ENCODE measurements around the gene PKDCC. TPM values are rescaled to one million over a fixed set of nuclear protein-coding genes. Genes with fewer than 3 reads are reported as not detected.

Gene PKDCC
- polyA plus RNA-seq, 1 donor from 2014 or later, result not detected

DNA sequence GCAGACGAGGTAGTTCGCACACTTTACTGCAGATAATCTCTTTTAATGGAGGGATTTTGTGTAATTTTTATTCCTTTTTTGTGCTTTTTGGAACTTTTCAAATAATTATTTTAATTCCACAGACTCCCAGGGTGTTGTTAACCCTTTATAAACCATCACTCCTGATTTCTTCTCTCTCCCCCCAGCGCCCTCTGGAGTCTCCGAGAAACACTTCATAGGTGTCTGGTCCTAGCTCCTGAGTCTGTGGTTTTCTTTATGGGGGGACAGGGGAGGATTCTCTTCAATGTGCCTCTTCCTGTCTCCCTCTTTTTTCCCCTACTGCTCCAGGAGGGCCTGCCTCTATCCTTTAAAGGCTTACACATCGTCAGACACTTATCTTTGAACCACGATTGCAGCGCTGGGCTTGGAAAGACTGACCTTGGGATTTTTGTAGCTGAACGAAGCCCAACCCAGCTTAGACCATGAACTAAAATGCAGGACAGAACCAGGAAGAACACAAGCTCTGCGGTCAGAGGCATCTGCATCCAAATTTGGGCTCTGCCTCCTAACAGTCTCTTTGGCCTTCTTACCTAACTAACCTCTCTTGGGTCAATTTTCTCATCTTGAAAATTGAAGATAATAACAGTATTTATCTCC, 7.1 kb upstream of the PKDCC start:
- Mint-ChIP-seq H3K27ac (no peak overlapping the region), H3K9me3 (no peaks in the 10 kb centered on the region), H3K4me3 (no peak overlapping the region), H3K36me3 (no peaks in the 10 kb centered on the region), H3K4me1 (no peaks in the 10 kb centered on the region), H3K27me3 (peaks cover 15% of the 10 kb centered on the region)

GRCh38 chr2:42041377-42042127, 6.3 kb upstream of the PKDCC start:
- Mint-ChIP-seq H3K36me3 (no peaks in the 10 kb centered on the region), H3K9me3 (no peaks in the 10 kb centered on the region), H3K27me3 (peaks cover 20% of the 10 kb centered on the region), H3K4me3 (no peak overlapping the region), H3K27ac (no peak overlapping the region), H3K4me1 (no peaks in the 10 kb centered on the region)

DNA sequence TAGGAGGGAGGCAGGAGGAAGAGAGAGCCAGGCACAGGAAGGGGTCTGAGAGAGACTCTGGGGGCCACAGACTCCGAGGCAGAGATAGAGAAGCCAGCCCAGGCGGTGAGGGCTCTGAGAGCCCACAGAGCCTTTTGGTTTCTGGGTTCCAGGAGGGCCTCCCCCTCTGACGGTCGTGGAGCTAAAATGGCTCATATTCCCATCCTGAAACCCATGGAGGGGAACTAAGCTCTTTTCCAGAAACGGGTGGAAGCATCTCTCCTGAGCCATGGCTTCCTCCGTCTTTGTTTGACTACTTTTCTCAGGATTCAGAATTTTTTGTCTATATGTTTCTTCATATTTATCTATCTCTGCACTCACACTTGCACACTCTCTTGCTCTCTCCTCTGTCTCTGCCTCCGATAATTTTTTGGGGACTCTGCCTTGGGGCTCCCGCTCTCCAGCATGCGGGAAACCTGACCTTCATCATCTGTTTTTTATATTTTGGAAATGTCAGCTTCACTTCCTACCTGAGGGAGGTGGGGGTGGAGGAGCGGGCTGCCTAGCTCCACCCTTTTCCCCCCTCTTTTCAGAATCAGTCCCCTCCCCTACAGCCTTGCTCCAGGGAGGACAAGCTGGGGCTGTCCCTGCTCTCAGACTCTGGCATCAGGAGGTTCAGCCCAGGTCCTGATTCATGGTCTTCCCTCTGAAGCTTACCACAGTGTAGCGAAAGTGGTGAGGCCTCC, 5.0 kb upstream of the PKDCC start:
- H3K27ac Mint-ChIP-seq, result no peak overlapping the region
- no peaks in the 10 kb centered on the region for H3K9me3 Mint-ChIP-seq
- peak overlapping the region in 1 of 4 donors; percentile 32 for H3K4me3 Mint-ChIP-seq
- no peaks in the 10 kb centered on the region for H3K36me3 Mint-ChIP-seq
- H3K4me1 Mint-ChIP-seq, result peaks cover 0 to 5% (median 1%) of the 10 kb centered on the region in 3 donors
- H3K27me3 Mint-ChIP-seq, result peaks cover 27% of the 10 kb centered on the region

GRCh38 chr2:42043789-42044394, 3.9 kb upstream of the PKDCC start:
- Mint-ChIP-seq H3K4me1 (peaks cover 0 to 5% (median 1%) of the 10 kb centered on the region in 3 donors), H3K9me3 (no peaks in the 10 kb centered on the region), H3K27me3 (peaks cover 32% of the 10 kb centered on the region), H3K36me3 (no peaks in the 10 kb centered on the region), H3K4me3 (no peak overlapping the region), H3K27ac (no peak overlapping the region)

DNA sequence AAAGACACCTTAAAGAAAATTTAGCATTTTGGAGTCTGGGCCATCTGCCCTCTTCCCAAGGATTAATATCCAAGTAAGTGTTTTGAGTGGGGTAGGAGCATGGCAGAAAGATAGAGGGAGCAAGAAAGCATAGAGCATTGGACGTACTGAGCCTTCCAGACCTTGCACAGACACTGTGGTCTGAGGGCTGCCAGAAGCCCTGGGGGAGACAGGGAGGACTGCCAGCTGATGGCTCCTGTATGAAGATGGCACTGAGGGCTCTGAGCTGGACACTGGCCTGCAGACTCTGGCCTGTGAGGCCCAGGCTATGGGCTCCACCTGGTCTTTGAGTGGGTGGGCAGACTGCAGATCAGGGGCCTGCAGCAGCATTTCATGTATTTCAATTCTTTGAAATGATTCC, 2.9 kb upstream of the PKDCC start:
- H3K36me3 Mint-ChIP-seq, result no peaks in the 10 kb centered on the region
- no peak overlapping the region for H3K27ac Mint-ChIP-seq
- peaks cover 0 to 5% (median 1%) of the 10 kb centered on the region in 3 donors for H3K4me1 Mint-ChIP-seq
- H3K27me3 Mint-ChIP-seq, result peaks cover 42% of the 10 kb centered on the region
- no peaks in the 10 kb centered on the region for H3K9me3 Mint-ChIP-seq
- H3K4me3 Mint-ChIP-seq, result peak overlapping the region in 1 of 4 donors; percentile 55

- Mint-ChIP-seq H3K9me3 (no peaks in the 10 kb centered on the region), H3K4me1 (peaks cover under 1 to 5% (median 1%) of the 10 kb centered on the region in 3 donors), H3K4me3 (peak overlapping the region in 1 of 4 donors; percentile 55), H3K36me3 (no peaks in the 10 kb centered on the region), H3K27me3 (peaks cover 44% of the 10 kb centered on the region), H3K27ac (no peak overlapping the region)
Measured at GRCh38 chr2:42045352-42045751, 2.5 kb upstream of the PKDCC start.

DNA sequence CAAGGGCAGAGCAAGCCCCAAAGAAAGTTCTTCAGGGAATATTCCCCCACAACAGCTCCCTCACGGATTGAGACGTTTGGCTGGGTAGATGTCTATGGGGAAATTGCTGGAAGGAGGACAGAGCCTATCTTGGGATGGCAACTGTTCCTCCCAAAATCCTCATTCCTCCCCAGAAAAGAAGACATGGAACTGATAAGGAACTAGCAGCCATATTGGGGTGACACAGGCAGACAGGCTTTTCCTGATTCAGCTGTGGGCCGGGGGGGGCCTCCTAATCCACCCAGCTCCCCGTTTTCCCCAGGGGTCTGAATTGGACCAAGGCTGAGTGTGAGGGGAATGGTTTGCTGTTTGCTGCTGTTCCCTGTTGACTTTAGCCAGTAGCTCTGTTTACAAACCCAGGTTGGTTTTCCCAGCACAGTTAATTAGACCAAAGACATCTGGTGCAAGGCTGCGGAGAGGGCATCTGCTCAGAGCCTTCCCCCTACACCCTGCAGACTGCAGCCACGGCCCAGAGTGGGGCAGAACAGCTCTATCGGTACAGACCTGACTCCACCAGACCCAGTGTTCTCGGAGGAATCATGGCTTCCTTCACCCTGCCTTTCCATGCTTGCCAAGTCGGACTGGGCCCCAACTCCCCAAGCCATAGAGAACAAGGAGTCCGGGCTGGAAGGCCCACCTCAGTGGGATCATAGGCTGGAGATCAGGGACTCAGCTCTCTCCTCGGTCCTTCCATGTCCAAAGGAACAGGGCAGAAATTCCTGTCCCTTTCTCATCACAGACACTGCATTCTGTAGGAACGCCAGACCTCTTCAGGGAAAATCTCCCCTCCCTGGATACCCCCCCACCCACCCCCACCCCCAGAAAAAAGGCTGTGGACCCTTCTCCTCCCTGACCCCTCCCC, 1.7 kb upstream of the PKDCC start:
- H3K4me3 Mint-ChIP-seq, result peak overlapping the region; percentile 25 to 70 (median 52)
- peaks cover 1 to 5% (median 2%) of the 10 kb centered on the region in 3 donors for H3K4me1 Mint-ChIP-seq
- peak overlapping the region in 1 of 3 donors; percentile 40 for H3K27ac Mint-ChIP-seq
- peaks cover 49% of the 10 kb centered on the region for H3K27me3 Mint-ChIP-seq
- H3K36me3 Mint-ChIP-seq, result no peaks in the 10 kb centered on the region
- H3K9me3 Mint-ChIP-seq, result no peaks in the 10 kb centered on the region

DNA sequence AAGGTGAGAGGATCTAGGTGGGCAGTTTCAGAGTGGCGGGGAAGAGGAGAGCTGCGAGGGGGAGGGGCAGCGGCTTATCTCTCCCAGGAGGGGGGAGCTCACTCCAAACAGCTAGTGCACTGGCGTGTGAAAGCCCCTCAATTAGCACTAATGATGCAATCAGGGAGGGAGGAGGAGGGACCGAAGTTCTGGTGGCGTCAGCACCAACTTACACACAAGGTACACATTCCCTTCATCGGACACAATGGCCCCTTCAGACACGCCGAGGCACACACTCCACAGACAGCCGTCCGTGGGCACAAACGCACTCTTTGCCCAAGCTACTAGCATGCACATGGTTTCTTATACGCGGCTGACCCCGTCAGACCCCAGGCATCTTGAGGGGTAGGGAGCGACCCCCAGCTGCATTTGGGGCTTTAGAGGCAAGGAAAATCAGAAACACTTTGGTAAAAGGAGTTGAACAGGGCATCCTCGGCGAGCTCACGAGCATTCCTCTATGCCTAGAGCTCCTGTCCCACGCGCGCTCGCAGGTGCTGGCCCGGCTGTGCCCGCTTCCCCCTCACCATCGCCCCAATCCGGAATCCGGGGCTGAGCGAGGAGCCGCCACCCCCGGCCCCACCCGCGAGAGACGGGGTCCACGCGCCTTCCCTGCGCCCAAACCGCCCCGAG, 868 bp upstream of the PKDCC start:
- Mint-ChIP-seq H3K27ac (no peak overlapping the region), H3K4me3 (peak overlapping the region; percentile 57 to 82 (median 72)), H3K27me3 (peaks cover 46% of the 10 kb centered on the region), H3K9me3 (no peaks in the 10 kb centered on the region), H3K36me3 (no peaks in the 10 kb centered on the region), H3K4me1 (peaks cover 1 to 5% (median 2%) of the 10 kb centered on the region in 3 donors)

DNA sequence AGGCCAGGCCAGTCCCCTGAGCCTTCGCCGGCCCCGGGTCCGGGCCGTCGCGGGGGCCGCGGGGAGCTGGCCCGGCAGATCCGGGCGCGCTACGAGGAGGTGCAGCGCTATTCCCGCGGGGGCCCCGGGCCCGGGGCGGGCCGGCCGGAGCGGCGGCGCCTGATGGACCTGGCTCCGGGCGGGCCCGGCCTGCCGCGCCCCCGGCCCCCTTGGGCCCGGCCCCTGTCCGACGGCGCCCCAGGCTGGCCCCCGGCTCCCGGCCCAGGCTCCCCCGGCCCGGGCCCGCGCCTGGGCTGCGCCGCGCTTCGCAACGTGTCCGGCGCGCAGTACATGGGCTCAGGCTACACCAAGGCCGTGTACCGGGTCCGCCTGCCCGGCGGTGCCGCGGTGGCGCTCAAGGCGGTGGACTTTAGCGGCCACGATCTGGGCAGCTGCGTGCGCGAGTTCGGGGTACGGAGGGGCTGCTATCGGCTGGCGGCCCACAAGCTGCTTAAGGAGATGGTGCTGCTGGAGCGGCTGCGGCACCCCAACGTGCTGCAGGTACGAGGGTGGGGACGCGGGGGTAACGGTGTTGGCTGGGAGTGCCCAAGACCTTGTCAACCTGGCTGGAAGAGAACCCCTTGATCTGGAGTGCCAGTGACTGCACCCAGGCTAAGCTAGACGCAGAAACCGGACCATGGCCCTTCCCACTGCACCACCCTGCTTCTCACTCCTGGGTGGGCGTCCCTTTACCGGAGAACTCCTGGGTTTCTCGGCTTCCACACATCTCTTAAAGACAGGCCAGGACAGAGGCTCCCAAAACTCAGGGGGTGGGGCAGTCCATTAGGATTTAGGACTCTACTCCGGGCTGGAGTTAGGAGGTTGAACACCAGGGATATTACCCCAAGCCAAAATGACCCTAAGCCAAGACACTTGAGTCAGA, 739 bp downstream of the PKDCC start:
- no peaks in the 10 kb centered on the region for H3K36me3 Mint-ChIP-seq
- peak overlapping the region; percentile 47 to 72 (median 68) for H3K4me3 Mint-ChIP-seq
- H3K4me1 Mint-ChIP-seq, result peaks cover 1 to 5% (median 2%) of the 10 kb centered on the region in 3 donors
- H3K9me3 Mint-ChIP-seq, result no peaks in the 10 kb centered on the region
- no peak overlapping the region for H3K27ac Mint-ChIP-seq
- H3K27me3 Mint-ChIP-seq, result peaks cover 41% of the 10 kb centered on the region

GRCh38 chr2:42049221-42050009, 1.6 kb downstream of the PKDCC start:
- H3K9me3 Mint-ChIP-seq, result no peaks in the 10 kb centered on the region
- no peak overlapping the region for H3K27ac Mint-ChIP-seq
- no peaks in the 10 kb centered on the region for H3K36me3 Mint-ChIP-seq
- peak overlapping the region in 3 of 4 donors; percentile 30 to 70 (median 66) for H3K4me3 Mint-ChIP-seq
- peaks cover 45% of the 10 kb centered on the region for H3K27me3 Mint-ChIP-seq
- peaks cover 1 to 5% (median 2%) of the 10 kb centered on the region in 3 donors for H3K4me1 Mint-ChIP-seq

GRCh38 chr2:42050010-42050702, 2.3 kb downstream of the PKDCC start:
- Mint-ChIP-seq H3K9me3 (no peaks in the 10 kb centered on the region), H3K27ac (peak overlapping the region in 1 of 3 donors; percentile 64), H3K4me1 (peaks cover 1 to 5% (median 2%) of the 10 kb centered on the region in 3 donors), H3K36me3 (no peaks in the 10 kb centered on the region), H3K4me3 (peak overlapping the region in 1 of 4 donors; percentile 79), H3K27me3 (peaks cover 45% of the 10 kb centered on the region)

Measured in IgD-negative memory B cell (primary cell).